ENCODE data around the gene CALN1. TPM values are rescaled to one million over a fixed set of nuclear protein-coding genes. Genes with fewer than 3 reads are reported as not detected.
"Not testable (repeated sequence)": the region's sequence is repeated elsewhere in the genome, so short reads cannot be mapped to it uniquely, and the experiment has no call there.

CALN1 gene
- polyA plus RNA-seq, 1 donor = 1.8 TPM

- DNase-seq = no peak
Measured at GRCh38 chr7:72265071-72265904, 146.8 kb downstream of the CALN1 start.

DNA sequence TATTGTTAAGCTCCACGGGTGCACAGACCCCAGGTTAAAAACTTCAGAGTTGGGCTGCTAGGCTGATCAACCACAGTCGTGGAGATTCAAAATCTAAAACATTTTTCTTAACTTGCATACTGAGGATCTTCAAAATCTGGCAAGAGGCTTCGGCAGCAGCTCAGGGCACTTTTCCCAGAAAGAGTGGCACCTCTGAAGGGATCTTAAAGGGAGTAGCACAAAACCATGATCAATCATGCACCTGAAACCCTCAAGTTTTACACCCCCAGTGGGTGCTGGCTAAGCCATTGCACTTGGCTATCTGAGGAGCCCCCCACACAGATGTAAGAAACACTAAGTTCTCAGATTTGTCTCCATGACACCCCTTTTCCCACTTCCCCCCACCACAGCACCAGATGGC, 151.7 kb downstream of the CALN1 start:
- no peak for DNase-seq

- DNase-seq = no peak
Measured at GRCh38 chr7:72258074-72258473, 154.1 kb downstream of the CALN1 start.

GRCh38 chr7:72254455-72254854, 157.7 kb downstream of the CALN1 start:
- no peak for DNase-seq

GRCh38 chr7:72249106-72249505, 163.0 kb downstream of the CALN1 start:
- DNase-seq = no peak

DNA sequence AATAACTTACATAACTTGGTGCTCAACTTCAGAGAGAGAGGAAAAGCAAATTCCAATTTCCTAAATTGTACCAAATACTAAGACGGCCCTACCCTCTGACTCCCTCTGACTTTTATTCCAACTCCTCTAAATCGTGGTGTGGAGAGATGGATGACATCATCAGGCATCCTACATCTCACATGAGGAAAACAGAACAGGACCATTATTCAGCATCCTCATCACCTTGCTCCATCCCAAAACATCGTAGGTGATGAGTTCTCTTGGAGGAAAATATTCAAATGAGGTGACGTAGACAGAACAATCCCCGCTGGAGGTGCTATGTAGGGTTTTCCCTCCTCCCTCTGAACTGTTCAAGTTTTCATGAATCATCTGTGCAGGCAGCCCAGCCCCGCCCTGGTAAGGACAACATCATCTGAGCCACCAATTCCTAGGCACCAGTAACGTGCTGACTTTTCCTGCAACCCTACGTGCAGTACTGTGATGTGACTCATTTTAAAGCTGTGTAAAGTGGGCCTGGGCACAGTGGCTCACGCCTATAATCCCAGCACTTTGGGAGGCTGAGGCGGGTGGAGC, 167.2 kb downstream of the CALN1 start:
- no peak for DNase-seq

DNA sequence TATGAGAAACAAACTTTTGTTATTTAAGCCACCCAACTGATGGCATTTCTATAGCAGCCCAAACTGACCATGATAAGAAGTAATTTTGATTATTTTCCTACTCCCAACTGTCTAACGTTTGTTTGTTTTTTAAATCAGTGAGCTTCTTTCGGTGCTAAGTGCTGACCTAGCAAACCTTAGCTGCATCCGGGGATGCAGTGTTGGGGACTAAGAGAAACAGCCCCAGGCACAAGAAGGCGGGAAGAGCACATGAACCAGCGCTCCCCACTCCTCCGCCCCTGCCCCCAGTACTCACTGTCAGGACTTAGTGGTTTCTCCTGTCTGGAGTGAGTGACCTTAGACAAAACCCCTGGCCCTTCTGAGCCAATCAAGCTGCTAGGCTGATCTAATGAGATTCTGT, 168.8 kb downstream of the CALN1 start:
- no peak for DNase-seq

DNA sequence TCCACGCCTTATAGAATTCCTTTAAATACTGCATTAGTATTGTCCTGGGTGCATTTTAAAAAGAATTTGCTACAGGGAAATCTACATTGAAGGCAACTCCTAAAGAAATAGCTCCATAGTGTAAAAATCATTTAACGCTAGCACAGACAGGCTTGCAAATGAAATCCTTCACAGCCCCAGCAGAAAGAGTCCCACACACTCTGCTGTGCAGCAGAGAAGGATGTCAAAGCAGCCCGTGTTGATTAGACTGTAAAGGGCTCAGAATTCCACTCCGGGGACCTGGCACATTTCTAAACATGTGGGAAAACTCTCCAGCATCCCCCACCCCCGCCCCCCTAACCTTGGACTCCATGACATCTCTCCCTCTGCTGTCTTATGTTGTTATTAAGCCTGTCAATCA, 176.8 kb downstream of the CALN1 start:
- DNase-seq = no peak

GRCh38 chr7:72234086-72234485, 178.1 kb downstream of the CALN1 start:
- DNase-seq = no peak

- DNase-seq = no peak
Measured at GRCh38 chr7:72230281-72230680, 181.9 kb downstream of the CALN1 start.

GRCh38 chr7:72223351-72223750, 188.8 kb downstream of the CALN1 start:
- no peak for DNase-seq

GRCh38 chr7:72222136-72222535, 190.0 kb downstream of the CALN1 start:
- DNase-seq = no peak

GRCh38 chr7:72219500-72219899, 192.6 kb downstream of the CALN1 start:
- no peak for DNase-seq

DNA sequence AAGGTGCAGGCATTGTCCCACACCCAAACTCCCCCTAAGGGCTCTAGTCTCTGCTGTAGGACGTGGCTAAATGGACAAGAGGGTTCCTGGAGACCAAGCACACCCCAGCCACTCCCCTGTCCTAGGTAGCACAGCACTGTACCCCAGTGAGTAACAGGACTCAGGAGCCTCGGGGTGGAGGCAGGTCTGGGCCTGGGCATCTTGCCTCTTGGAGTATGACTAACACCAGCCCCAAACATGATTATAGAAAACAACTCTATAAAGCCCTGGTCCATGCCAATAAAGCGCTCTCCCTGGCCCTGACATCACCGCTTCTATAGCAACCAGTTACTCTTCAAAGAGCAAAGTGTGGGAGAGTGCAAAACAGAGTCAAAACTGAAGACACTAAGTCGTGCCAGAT, 195.0 kb downstream of the CALN1 start:
- no peak for DNase-seq

- DNase-seq = no peak
Measured at GRCh38 chr7:72213769-72214168, 198.4 kb downstream of the CALN1 start.

GRCh38 chr7:72213081-72213480, 199.1 kb downstream of the CALN1 start:
- DNase-seq = no peak

GRCh38 chr7:72211175-72211574, 201.0 kb downstream of the CALN1 start:
- no peak for DNase-seq

- not testable (repeated sequence) for DNase-seq
Measured at GRCh38 chr7:72209006-72209405, 203.1 kb downstream of the CALN1 start.

DNA sequence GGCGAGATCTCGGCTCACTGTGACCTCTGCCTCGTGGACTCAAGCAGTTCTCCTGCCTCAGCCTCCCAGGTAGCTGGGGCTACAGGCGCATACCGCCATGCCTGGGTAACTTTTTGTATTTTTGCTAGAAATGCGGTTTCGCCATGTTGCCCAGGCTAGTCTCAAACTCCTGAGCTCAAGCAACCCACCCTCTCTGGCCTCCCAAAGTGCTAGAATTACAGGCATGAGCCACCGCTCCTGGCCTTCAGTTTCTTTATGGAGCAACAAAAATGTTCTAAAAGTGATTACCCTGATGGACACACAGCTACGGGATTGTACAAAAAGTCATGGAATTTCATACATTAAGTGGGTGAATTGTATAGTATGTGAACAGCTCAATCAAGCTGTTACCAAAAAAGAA, 216.0 kb downstream of the CALN1 start:
- DNase-seq = no peak

GRCh38 chr7:72190919-72191318, 221.2 kb downstream of the CALN1 start:
- DNase-seq = no peak

DNA sequence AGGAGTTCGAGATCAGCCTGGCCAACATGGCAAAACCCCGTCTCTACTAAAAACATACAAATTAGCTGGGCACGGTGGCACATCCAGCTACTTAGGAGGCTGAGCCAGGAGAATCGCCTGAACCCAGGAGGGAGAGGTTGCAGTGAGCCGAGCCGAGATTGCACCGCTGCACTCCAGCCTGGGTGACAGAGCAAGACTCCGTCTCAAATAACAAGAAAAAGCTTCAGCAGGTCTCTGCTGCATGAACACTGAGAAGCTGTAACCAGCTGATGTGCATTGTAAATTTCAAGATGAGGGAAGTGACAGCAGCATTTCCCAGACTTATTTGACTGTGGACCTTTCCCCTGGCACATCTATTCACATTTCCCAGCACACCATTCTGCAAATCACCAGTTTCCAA, 222.0 kb downstream of the CALN1 start:
- no peak for DNase-seq

- DNase-seq = no peak
Measured at GRCh38 chr7:72187179-72187578, 225.0 kb downstream of the CALN1 start.

DNA sequence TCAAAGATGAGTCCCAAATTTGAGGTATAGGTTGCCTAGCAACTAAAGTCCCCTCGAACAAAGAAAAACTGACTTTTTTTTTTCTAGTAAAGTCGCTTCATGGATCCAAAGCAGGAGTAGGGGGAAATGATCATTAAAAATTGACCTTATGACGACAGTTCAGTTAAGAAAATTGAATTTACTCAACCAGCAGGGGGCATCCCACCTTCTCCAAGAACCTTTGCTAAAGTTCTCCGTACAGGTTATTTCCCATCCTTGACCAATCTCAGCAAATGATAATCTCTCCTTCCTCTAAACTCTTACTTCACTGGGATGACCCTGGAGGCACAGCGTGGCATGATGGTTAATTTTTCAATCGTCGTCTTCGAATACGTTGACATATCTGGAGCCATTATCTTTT, 228.3 kb downstream of the CALN1 start:
- DNase-seq = no peak

GRCh38 chr7:72182036-72182435, 230.1 kb downstream of the CALN1 start:
- no peak for DNase-seq

- no peak for DNase-seq
Measured at GRCh38 chr7:72176875-72177274, 235.3 kb downstream of the CALN1 start.

Data from hindlimb muscle (tissue), 1 donor.